Kasumi-1 (cell line): Measurements from ENCODE around the gene ALKAL2.

Source experiments
- DNase-seq, 2 experiments: peaks; one replicate each; lab custom pipeline; 2025; lab: John Stamatoyannopoulos, UW

ALKAL2 gene

DNA sequence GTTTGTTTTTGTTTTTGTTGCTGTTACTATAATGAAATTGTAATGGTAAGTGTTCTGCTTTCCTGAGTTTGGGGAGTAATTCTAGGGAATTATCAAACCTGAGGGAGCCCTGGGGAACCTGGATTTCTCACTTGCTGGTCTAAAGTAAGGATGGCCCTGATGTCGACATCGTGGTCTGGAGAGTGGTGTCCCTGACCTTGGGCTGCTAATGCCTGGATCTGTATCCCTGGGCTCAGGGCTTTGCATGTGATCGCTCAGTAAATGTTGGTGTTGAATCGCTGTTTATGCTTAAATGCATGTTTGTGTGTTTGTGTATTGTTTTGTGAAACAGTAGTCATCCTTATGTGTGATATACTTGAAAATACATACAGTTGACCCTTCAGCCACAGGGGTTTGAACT is 17.0 kb downstream of the ALKAL2 start:
- DNase-seq, result no peak

- DNase-seq, result peak; percentile 66 to 74
Observed at GRCh38 chr2:269356-270030, 18.4 kb downstream of the ALKAL2 start.

- no peak for DNase-seq
Observed at GRCh38 chr2:268323-268722, 19.6 kb downstream of the ALKAL2 start.

DNA sequence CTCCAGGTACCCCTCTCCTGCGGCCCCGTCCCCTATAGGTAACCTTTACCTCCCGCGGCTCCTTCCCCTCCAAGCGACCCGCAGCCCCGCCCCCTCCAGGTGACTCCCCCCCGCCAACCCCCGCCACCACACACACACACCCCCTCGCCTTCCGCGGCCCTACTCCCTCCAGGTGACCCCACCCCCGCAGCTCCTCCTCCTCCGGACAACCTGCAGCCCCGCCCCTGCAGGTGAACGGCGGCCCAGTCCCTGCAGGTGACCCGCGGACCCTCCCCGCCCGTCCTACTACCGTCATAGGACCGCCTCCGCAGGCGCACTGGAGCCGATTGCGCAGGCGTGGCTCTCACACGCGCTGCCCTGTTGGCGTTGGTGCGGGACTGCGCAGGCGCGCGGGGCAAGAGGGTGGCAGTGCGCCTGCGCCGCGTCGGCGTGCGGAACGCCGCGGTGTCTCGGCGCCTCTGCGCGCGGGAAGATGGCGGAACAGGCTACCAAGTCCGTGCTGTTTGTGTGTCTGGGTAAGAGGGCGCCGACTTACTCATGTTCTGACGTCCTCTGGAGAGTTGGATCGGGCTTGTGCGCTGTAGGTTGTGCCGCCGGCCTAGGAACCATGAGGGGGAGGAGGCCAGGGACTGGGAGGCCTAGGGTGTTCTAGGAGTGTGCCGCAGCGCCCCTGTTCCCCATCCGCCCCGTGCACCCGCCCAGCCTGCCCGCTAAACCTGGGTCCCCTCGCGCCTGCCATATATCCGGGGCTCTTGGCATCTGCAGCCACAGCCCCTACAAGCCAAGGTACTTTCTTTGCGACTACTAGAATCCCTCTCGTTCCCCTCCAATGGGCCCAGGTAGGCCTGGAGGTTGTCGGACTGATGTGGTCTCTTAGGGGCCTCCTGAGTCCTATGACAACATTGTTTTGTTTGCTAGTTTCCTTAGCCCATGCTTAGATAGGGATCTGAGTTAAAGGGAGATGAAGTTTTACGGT is 23.1 kb downstream of the ALKAL2 start, which contains the start of gene ACP1:
Gene ACP1, plus strand, starts transcription at position 455 of the 976 bp plus-strand sequence. Its CDS starts 18 bp downstream, at position 473.
- peak; percentile 84 to 85 for DNase-seq

- DNase-seq, result no peak
Observed at GRCh38 chr2:263774-264492, 24.0 kb downstream of the ALKAL2 start, which contains the start of gene SH3YL1. Gene SH3YL1, minus strand, starts transcription at chr2:264032. Its CDS starts 48 bp downstream, at chr2:263984.

GRCh38 chr2:263022-263738 is 24.7 kb downstream of the ALKAL2 start:
- DNase-seq, result no peak

- no peak for DNase-seq
Observed at GRCh38 chr2:262117-262516, 25.8 kb downstream of the ALKAL2 start.

DNA sequence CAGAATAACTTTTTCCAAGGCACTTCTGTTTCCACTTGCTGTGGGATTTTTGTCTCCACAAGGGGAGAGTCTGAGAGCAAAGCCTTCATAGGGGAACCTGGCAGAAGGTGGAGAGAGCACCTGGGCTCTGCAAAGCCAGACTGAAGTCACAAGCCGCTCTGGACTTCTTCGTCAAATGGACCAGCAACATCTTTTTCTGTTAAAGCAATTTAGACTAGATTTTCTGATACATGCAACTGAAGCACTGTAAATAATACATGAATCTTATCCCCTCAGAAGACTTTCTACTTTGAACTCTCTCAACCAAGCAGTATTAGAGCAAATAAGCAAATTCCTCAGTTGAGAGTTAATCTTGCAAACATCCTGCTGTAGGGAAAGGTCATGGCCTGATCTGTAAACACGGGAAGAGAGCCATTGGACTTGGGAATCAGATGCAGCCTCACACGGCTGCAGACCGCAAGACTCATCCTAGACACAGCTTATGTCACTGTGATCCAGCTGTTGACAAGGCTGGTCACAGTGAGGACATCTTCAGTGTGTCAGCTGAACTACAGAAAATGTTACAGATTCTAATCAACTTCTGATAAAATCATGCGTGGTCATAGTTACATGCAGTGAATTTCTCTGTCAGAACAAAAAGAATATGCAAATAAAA is 27.3 kb downstream of the ALKAL2 start:
- no peak for DNase-seq

- DNase-seq, result no peak
Observed at GRCh38 chr2:259789-260331, 28.0 kb downstream of the ALKAL2 start.

DNA sequence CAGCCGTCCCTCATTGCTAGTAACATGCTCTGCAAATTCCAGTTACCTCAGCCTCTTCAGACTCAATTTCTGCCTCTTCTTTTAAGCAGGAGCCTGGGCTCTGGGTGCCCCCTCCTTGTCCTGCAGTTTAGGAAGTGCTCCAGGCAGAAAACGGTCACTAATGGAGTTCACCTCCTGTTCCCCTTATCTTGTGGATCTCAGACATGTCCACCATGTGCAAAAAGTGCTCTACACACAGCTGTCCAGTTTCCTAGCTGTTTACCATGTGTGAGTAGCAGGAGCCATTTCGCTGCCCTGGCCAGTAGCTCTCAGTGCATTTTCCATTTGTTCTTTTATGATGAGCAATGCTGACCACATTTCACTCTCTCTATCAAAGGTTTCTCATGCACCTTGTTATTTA is 29.0 kb downstream of the ALKAL2 start:
- DNase-seq, result no peak

DNA sequence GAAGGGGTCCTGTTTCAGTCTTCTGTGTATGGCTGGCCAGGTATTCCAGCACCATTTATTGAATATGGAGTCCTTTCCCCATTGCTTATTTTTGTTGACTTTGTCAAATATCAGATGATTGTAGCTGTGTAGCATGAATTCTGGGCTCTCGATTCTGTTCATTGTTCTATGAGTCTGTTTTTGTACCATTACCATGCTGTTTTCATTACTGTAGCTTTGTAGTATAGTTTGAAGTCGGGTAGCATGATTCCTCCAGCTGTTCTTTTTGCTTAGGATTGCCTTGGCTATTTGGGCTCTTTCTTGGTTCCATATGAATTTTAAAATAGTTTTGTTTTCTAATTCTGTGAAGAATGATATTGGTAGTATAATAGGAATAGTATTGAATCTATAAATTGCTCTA is 30.0 kb downstream of the ALKAL2 start:
- no peak for DNase-seq

DNA sequence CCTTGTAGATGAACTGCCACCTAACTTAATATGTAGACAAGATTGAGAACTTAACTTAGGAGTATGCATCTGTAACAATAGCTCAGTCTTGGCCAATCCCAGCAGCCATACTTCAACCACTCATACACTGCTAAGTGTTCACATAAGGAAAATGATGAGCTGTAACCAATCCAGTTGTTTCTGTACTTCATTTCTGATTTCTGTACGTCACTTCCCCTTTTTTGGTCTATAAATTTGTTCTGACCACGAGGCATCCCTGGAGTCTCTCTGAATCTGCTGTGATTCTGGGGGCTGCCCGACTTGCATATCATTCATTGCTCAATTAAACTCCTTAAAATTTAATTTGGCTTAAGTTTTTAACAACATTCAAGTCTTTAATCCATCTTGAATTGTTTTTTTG is 30.5 kb downstream of the ALKAL2 start:
- peak in 1 of 2 experiments; percentile 23 for DNase-seq

GRCh38 chr2:256094-256493 is 31.8 kb downstream of the ALKAL2 start:
- DNase-seq, result no peak

DNA sequence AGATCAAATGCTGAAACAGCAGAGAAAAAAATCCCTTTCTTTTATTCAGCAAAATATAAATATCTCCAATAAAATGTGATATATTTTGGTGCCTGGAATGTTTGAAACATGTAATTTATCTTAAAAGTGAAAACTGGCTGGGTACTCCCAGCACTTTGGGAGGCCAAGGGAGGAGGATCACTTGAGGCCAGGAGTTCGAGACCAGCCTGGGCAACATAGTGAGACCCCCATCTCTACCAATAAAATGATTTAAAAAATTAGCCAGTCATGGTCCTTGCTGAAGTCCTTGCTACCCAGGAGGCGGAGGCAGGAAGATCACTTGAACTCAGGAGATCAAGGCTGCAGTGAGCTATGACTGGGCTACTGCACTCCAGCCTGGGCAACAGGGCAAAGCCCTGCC is 32.7 kb downstream of the ALKAL2 start:
- DNase-seq, result no peak

DNA sequence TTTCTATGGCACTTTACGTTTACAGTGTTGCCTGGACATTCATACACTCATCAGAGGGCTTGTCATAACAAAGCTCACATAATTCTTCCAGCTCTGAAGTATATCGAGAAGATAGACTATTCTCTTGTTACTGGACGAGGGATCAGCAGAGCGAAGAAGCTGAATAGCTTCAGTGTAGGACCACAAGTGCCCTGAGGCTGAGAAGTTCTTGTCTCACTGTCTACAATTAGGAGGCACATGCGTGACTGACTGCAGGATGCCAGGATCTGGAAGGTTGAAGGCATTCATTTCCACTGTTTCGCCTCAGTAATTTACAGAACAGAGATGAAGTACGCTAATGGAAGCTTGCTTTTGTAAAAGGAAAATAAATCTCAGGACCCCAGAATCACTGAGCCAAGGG is 33.6 kb downstream of the ALKAL2 start:
- DNase-seq, result no peak

- DNase-seq, result no peak
Observed at GRCh38 chr2:253202-253638, 34.7 kb downstream of the ALKAL2 start.

- no peak for DNase-seq
Observed at GRCh38 chr2:252001-252602, 35.8 kb downstream of the ALKAL2 start.

DNA sequence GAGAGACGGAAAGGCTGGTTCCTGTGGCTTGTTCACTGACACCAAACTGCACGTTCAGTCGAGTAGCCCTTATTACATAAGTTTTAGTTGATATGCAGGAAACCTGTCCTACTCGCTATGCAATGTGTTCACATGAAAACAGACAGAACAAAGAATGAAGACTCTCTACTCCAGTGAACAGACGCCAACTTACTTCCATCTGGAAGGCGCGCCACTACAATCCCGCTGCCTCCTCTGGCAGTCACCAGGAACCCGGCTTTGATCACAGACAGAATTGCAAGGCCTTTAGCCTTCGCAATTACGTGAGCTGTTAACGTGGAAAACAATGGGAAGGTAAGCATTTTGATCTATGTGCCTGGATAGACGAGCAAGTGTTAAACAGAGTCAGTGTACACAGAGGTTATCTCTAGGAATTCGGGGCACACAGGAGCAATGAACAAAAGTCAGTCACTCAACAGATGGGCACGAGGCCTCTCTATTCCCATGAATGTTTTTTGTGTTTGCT is 38.3 kb downstream of the ALKAL2 start:
- DNase-seq, result no peak

DNA sequence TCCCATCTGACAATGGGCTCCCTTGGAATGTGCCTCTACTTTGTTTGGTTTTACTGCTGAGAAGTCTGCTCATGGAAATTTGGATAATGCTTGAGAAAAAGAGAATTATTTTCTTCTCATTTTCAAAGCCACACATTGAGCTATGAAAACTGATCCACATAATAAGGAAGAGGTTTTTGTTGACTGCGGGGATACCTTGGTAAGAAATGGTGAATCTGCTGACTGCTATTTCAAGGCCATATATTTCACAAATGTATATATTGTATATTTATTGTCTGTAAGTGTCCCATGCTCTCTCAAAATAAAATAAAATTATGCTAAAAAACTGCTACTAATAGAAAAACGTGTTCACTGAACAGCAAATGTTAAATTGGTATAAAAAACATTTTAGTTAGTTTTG is 39.2 kb downstream of the ALKAL2 start:
- no peak for DNase-seq

DNA sequence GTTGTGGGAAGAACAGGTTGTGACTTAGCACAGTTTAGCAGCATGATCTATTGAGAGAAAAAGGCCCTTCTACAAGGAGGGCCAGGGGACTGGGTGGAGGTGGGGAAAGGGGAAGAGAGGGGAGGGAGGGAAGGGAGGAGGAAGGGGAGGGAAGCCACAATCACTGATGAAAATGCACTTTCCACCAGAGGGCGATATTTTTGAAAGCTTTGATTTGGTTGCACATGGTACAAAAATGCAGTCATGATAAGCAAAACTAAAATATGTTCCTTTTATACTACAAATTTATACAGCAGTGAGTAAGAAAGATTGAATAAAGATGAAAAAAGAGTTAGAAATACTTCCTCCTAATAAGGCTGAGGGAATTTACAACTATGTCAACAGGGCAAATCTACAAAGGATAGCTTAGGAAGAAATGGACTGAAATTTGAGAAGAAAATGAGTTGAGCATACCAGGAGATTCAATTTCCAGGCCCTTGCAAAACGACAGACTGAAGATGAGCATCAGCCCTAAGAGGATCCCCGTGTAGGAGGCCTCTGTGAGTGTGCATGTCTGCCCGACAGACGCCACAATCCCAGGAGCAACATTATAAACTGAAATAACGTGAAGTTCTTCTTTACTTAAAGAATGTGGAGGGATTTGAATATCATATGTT is 41.3 kb downstream of the ALKAL2 start:
- peak; percentile 58 to 67 for DNase-seq
